Glomerular endothelial cell (primary cell): ENCODE measurements around the gene TAAR8. TPM values are rescaled to one million over a fixed set of nuclear protein-coding genes. Genes with fewer than 3 reads are reported as not detected.
"Not testable (repeated sequence)": the region's sequence is repeated elsewhere in the genome, so short reads cannot be mapped to it uniquely, and the experiment has no call there.

ENCODE experiments used
- DNase-seq: peaks from one replicate; pipeline ENCODE4 v3.0.0-alpha.2; 2011; ENCODE audit warnings: low read depth, low spot score; ENCODE audit errors: extremely low read depth
- total RNA-seq: library from RNA; depleted of rRNA; stranded (reverse); fragments of >200 nt; gene quantifications from 2 replicates; pipeline ENCODE4 v1.2.3, GENCODE V29; 2015

The TAAR8 gene
- total RNA-seq = not detected in 2 replicates

- no peak for DNase-seq
Observed at GRCh38 chr6:132552372-132552771, at the start of gene TAAR8. TSS of gene TAAR8 (plus strand) at chr6:132552672. CDS start at chr6:132552693, 21 bp downstream.

- no peak for DNase-seq
Observed at GRCh38 chr6:132504757-132505156, 47.7 kb upstream of the TAAR8 start.

- no peak for DNase-seq
Observed at GRCh38 chr6:132505158-132505557, 47.3 kb upstream of the TAAR8 start.

- DNase-seq = no peak
Observed at GRCh38 chr6:132506461-132506860, 46.0 kb upstream of the TAAR8 start.

GRCh38 chr6:132506869-132507808 lies 45.3 kb upstream of the TAAR8 start:
- no peak for DNase-seq

- DNase-seq = no peak
Observed at GRCh38 chr6:132511210-132511830, 41.2 kb upstream of the TAAR8 start.

GRCh38 chr6:132511831-132512220 lies 40.6 kb upstream of the TAAR8 start:
- no peak for DNase-seq

- DNase-seq = no peak
Observed at GRCh38 chr6:132512342-132512637, 40.2 kb upstream of the TAAR8 start.

GRCh38 chr6:132512638-132513632 lies 39.5 kb upstream of the TAAR8 start, which contains the start of gene STX7:
TSS of gene STX7 (minus strand) at chr6:132513116. CDS start at chr6:132503530, 9,586 bp downstream.
- no peak for DNase-seq

- no peak for DNase-seq
Observed at GRCh38 chr6:132513831-132514545, 38.5 kb upstream of the TAAR8 start.

- no peak for DNase-seq
Observed at GRCh38 chr6:132515386-132515785, 37.1 kb upstream of the TAAR8 start.

- DNase-seq = no peak
Observed at GRCh38 chr6:132520953-132521352, 31.5 kb upstream of the TAAR8 start.

GRCh38 chr6:132524646-132525045 lies 27.8 kb upstream of the TAAR8 start:
- DNase-seq = no peak

- DNase-seq = no peak
Observed at GRCh38 chr6:132525866-132526265, 26.6 kb upstream of the TAAR8 start.

GRCh38 chr6:132526461-132526860 lies 26.0 kb upstream of the TAAR8 start:
- no peak for DNase-seq

- no peak for DNase-seq
Observed at GRCh38 chr6:132527791-132528190, 24.7 kb upstream of the TAAR8 start.

GRCh38 chr6:132530293-132530974 lies 22.0 kb upstream of the TAAR8 start:
- DNase-seq = peak; percentile 50

GRCh38 chr6:132534546-132534945 lies 17.9 kb upstream of the TAAR8 start:
- DNase-seq = not testable (repeated sequence)

- no peak for DNase-seq
Observed at GRCh38 chr6:132537145-132537544, 15.3 kb upstream of the TAAR8 start.

GRCh38 chr6:132537977-132538376 lies 14.5 kb upstream of the TAAR8 start, which contains the start of gene TAAR9:
TSS of gene TAAR9 (plus strand) at chr6:132538277. CDS start at chr6:132538290, 13 bp downstream.
- DNase-seq = no peak
